MM.1S (cell line): ENCODE results near the gene TOR4A.

Source experiments
- DNase-seq: peaks from one replicate; pipeline ENCODE4 v3.0.0-alpha.2; 2015
- H2AFZ ChIP-seq: fragments of 300-600 bp; sonication (generic); 2 replicates; pipeline ENCODE4 v1.6.0; 2016; ENCODE audit warnings: antibody characterized with exemption, low read length
- H3F3A ChIP-seq: fragments of 300-600 bp; sonication (generic); 2 replicates; pipeline ENCODE4 v1.6.1; 2016; ENCODE audit warnings: mild to moderate bottlenecking, antibody characterized with exemption, low read length, moderate library complexity, mixed read lengths; ENCODE audit not compliant: insufficient read depth
- H3K27ac ChIP-seq: fragments of 300-600 bp; sonication (generic); 2 replicates; pipeline ENCODE4 v1.5.1; 2016; ENCODE audit warnings: mild to moderate bottlenecking, low read length
- H3K27me3 ChIP-seq: fragments of 300-600 bp; sonication (generic); replicated peaks from 2 replicates; pipeline ENCODE4 v1.6.0; 2016; ENCODE audit warnings: low read length; ENCODE audit not compliant: insufficient read depth
- H3K36me3 ChIP-seq: fragments of 300-600 bp; sonication (generic); replicated peaks from 2 replicates; pipeline ENCODE4 v1.6.1; 2016; ENCODE audit warnings: mild to moderate bottlenecking, low read length, mixed read lengths; ENCODE audit not compliant: insufficient read depth
- H3K4me1 ChIP-seq: fragments of 300-600 bp; sonication (generic); 2 replicates; pipeline ENCODE4 v1.6.1; 2016; ENCODE audit warnings: low read length, mixed read lengths
- H3K4me2 ChIP-seq: fragments of 300-600 bp; sonication (generic); 2 replicates; pipeline ENCODE4 v1.6.0; 2016; ENCODE audit warnings: low read depth, low read length
- H3K4me3 ChIP-seq: fragments of 300-600 bp; sonication (generic); 2 replicates; pipeline ENCODE4 v1.5.1; 2016; ENCODE audit warnings: low read length, mixed read lengths
- H3K79me2 ChIP-seq: fragments of 300-600 bp; sonication (generic); 2 replicates; pipeline ENCODE4 v1.6.1; 2016; ENCODE audit warnings: mixed run types, low read length, mixed read lengths
- H3K9ac ChIP-seq: fragments of 300-600 bp; sonication (generic); 2 replicates; pipeline ENCODE4 v1.6.1; 2016; ENCODE audit warnings: low read length, mixed read lengths
- H3K9me2 ChIP-seq: fragments of 300-600 bp; sonication (generic); replicated peaks from 2 replicates; pipeline ENCODE4 v1.6.1; 2016; ENCODE audit warnings: mild to moderate bottlenecking, low read length, mixed read lengths; ENCODE audit not compliant: insufficient read depth
- H3K9me3 ChIP-seq: fragments of 300-600 bp; sonication (generic); replicated peaks from 2 replicates; pipeline ENCODE4 v1.6.1; 2016; ENCODE audit warnings: mild to moderate bottlenecking, low read length, mixed read lengths; ENCODE audit not compliant: insufficient read depth
- H4K20me1 ChIP-seq: fragments of 300-600 bp; sonication (generic); 2 replicates; pipeline ENCODE4 v1.6.1; 2016; ENCODE audit warnings: mild to moderate bottlenecking, low read length, moderate library complexity, mixed read lengths; ENCODE audit not compliant: insufficient read depth
- EZH2 ChIP-seq: fragments of 300-600 bp; sonication (generic); optimal IDR thresholded peaks from 2 replicates; pipeline ENCODE3; 2017; ENCODE audit warnings: low read depth, mild to moderate bottlenecking, antibody characterized with exemption, low read length, mixed read lengths
- EZH2phosphoT487 ChIP-seq: fragments of 300-600 bp; sonication (generic); IDR thresholded peaks from 2 replicates; pipeline ENCODE4 v1.6.1; 2018; ENCODE audit warnings: antibody characterized with exemption, low read length
- TF ChIP-seq, protein P1 (sequence below): fragments of 300-600 bp; sonication (generic); IDR thresholded peaks from 2 replicates; pipeline ENCODE4 v1.5.1; 2016; ENCODE audit warnings: antibody characterized with exemption, low read length, mixed read lengths

The TOR4A gene

DNA sequence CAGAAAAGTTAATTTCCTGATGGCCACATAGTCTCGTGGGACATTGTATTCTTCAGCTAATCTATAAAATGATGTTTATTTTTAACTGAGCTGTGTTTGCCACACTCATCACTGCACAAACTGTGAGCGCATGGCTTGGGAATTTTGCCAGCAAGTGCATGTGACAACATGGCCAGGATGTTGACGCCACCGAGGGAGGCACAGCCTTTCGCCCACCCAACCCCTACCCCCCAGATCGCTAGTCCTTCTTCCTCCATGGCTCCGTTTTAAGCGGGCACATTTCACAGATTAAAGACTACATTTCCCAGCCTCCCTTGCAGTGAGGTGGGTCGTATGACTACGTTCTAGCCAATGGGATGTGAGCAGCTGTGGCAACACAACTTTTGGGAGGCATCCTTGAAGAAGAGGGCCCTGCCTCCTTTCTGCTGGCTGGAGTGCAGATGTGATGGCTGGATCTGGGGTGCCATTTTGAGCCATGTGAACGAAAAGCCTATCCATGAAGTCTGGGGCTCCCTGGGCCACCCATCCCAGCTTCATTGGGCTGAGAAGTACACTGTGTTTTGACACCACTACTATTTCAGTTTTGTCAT lies 16.7 kb downstream of the TOR4A start:
- TF ChIP-seq, protein P1, sequence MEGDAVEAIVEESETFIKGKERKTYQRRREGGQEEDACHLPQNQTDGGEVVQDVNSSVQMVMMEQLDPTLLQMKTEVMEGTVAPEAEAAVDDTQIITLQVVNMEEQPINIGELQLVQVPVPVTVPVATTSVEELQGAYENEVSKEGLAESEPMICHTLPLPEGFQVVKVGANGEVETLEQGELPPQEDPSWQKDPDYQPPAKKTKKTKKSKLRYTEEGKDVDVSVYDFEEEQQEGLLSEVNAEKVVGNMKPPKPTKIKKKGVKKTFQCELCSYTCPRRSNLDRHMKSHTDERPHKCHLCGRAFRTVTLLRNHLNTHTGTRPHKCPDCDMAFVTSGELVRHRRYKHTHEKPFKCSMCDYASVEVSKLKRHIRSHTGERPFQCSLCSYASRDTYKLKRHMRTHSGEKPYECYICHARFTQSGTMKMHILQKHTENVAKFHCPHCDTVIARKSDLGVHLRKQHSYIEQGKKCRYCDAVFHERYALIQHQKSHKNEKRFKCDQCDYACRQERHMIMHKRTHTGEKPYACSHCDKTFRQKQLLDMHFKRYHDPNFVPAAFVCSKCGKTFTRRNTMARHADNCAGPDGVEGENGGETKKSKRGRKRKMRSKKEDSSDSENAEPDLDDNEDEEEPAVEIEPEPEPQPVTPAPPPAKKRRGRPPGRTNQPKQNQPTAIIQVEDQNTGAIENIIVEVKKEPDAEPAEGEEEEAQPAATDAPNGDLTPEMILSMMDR, result no peak
- no peak for TF ChIP-seq EZH2phosphoT487
- no peak for TF ChIP-seq EZH2
- no peaks in the 10 kb centered on the region for H3F3A ChIP-seq
- no peaks in the 10 kb centered on the region for H3K9me2 ChIP-seq
- H3K36me3 ChIP-seq, result no peaks in the 10 kb centered on the region
- H3K4me2 ChIP-seq, result no peak overlapping the region
- no peak overlapping the region for H3K4me3 ChIP-seq
- H3K27ac ChIP-seq, result no peak overlapping the region
- H3K4me1 ChIP-seq, result no peaks in the 10 kb centered on the region
- peak; percentile 29 for DNase-seq
- no peak overlapping the region for H3K9ac ChIP-seq
- H3K27me3 ChIP-seq, result peaks cover 63% of the 10 kb centered on the region
- H2AFZ ChIP-seq, result no peak overlapping the region
- H4K20me1 ChIP-seq, result no peaks in the 10 kb centered on the region
- no peaks in the 10 kb centered on the region for H3K9me3 ChIP-seq
- no peaks in the 10 kb centered on the region for H3K79me2 ChIP-seq

DNA sequence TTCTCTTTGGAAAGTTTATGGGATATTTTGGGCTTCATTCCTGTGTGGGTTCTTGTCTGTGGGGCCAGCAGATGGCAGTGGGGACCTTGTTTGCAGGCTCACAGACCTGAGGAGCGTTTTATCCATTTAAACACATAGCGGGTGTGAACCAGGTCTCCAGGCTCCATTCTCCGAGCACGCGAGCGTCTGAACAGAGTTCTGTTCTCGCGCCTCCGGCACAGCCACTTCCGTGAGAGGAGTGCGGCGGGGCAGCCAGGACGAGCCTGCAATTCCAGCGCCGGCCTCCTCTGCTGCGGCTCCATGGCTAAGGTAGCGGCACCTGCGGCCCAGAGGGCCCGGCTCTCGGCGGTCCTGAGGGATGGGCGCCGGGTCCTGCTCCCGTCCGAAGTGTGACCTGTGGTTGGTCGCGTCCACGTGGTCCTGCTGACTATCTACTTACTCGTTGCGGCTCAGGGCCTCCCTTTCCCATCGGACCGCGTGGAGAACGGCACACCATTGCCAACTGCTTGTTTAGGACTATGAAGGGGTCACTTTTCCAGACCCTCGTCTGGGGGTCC lies 17.2 kb downstream of the TOR4A start:
- Histone ChIP-seq H3K36me3 (no peaks in the 10 kb centered on the region), H2AFZ (no peak overlapping the region), H3F3A (no peaks in the 10 kb centered on the region), H3K9me2 (no peaks in the 10 kb centered on the region), H3K79me2 (no peaks in the 10 kb centered on the region), H3K4me3 (no peak overlapping the region), H3K27ac (no peak overlapping the region), H4K20me1 (no peaks in the 10 kb centered on the region), H3K9me3 (no peaks in the 10 kb centered on the region), H3K4me1 (no peaks in the 10 kb centered on the region), H3K9ac (no peak overlapping the region), H3K27me3 (peaks cover 68% of the 10 kb centered on the region), H3K4me2 (no peak overlapping the region)
- TF ChIP-seq, protein P1, result no peak
- TF ChIP-seq EZH2, result no peak
- TF ChIP-seq EZH2phosphoT487, result no peak
- no peak for DNase-seq

DNA sequence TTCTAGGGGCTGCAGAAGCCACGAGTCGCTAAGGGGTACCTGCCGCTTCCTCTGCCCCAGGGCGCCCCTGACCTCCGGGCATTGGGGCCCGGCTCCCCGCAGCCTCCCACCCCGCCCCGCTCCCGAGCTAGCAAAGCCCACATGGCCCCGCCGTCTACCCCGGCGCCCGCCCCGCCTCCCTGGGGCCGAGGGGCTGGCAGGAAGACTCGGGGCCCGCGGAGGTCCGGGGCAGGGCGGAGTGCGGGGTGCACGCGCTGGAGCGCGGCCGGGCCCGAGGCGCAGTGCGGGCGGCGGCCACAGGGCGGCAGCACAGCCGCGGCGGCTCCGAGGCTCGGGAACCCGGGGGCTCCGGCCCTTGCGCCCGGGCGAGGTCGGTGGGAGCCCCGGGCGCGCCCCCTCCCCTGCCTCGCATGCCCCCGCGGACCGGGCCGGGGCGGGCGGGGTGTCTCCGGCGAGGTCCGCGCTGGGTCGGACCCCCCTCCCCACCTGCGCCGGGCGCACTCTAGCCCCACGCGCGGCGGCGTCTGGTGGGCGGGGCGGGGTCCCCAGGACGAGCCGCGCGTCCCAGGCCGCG lies 17.8 kb downstream of the TOR4A start:
- no peaks in the 10 kb centered on the region for H3F3A ChIP-seq
- no peaks in the 10 kb centered on the region for H3K79me2 ChIP-seq
- H2AFZ ChIP-seq, result no peak overlapping the region
- H3K9ac ChIP-seq, result no peak overlapping the region
- no peak for DNase-seq
- H3K4me1 ChIP-seq, result no peaks in the 10 kb centered on the region
- H3K9me2 ChIP-seq, result no peaks in the 10 kb centered on the region
- no peak overlapping the region for H3K4me3 ChIP-seq
- H3K9me3 ChIP-seq, result no peaks in the 10 kb centered on the region
- no peaks in the 10 kb centered on the region for H3K36me3 ChIP-seq
- H4K20me1 ChIP-seq, result no peaks in the 10 kb centered on the region
- H3K4me2 ChIP-seq, result no peak overlapping the region
- TF ChIP-seq, protein P1, result no peak
- TF ChIP-seq EZH2phosphoT487 (no peak), EZH2 (no peak)
- no peak overlapping the region for H3K27ac ChIP-seq
- peaks cover 74% of the 10 kb centered on the region for H3K27me3 ChIP-seq
